Testis (tissue), 2 donors: ENCODE results near the gene SNTB2.

Experiments used
- POLR2A ChIP-seq: fragments of 450-650 bp; IDR thresholded peaks from one replicate; pipeline ENCODE4 v1.6.1; 2017; ENCODE audit warnings: antibody characterized with exemption, mild to moderate bottlenecking, moderate library complexity
- TF ChIP-seq, protein P1 (sequence below), 3 experiments: fragments of 450-650 bp in 2 of 3; fragments of 200-600 bp in 1 of 3; sonication (generic) in 1 of 3; IDR thresholded peaks; one replicate each; pipeline ENCODE4 v1.5.1; 2016 to 2019; ENCODE audit warnings: antibody characterized with exemption in 3 of 3, mild to moderate bottlenecking in 2 of 3, moderate library complexity in 1 of 3

DNA sequence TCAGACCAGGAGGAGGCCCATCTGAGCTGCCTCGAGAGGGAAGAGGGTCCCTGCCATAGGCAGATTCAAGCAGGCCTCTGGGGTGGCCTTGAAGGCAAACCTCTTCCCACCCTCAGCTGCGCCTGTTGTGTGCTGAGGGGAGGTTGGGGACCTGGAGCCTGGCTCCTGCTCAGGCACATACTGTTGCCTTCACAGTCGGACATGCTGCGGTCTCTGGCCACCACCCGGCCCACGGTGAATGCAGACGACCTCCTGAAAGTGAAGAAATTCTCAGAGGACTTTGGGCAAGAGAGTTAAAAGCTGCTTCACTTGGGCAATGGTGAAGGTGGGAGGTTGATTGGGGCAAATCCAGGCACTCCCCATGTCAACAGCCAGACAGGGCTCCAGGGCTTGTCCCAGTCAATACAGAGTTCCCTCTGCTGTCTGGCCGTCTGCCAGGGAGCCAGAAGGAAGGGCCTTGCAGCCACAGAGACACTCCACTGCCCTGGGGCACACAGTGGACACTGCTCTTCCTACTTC is 137.1 kb downstream of the SNTB2 start:
- TF ChIP-seq POLR2A: no peak
- TF ChIP-seq, protein P1, sequence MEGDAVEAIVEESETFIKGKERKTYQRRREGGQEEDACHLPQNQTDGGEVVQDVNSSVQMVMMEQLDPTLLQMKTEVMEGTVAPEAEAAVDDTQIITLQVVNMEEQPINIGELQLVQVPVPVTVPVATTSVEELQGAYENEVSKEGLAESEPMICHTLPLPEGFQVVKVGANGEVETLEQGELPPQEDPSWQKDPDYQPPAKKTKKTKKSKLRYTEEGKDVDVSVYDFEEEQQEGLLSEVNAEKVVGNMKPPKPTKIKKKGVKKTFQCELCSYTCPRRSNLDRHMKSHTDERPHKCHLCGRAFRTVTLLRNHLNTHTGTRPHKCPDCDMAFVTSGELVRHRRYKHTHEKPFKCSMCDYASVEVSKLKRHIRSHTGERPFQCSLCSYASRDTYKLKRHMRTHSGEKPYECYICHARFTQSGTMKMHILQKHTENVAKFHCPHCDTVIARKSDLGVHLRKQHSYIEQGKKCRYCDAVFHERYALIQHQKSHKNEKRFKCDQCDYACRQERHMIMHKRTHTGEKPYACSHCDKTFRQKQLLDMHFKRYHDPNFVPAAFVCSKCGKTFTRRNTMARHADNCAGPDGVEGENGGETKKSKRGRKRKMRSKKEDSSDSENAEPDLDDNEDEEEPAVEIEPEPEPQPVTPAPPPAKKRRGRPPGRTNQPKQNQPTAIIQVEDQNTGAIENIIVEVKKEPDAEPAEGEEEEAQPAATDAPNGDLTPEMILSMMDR (IDR thresholded peaks at IDR 0.05): no peak
